ENCODE data around the gene ADD2.

- TF ChIP-seq CTCF (IDR thresholded peaks at IDR 0.05) (no peak), POLR2AphosphoS5 (IDR thresholded peaks at IDR 0.05) (no peak), EP300 (IDR thresholded peaks at IDR 0.05; ENCODE audit: low read depth) (no peak), POLR2A (IDR thresholded peaks at IDR 0.05) (no peak)
These were observed 64.0 kb downstream of the ADD2 start for GRCh38 chr2:70703900-70704549.

Data from transverse colon (tissue), 4 donors.